ENCODE measurements around the gene C13orf46.

The C13orf46 gene

GRCh38 chr13:113905942-113906341 is 67.9 kb downstream of the C13orf46 start:
- DNase-seq (ENCODE audit: low read depth in 3 of 3), result no peak

- no peak for DNase-seq (ENCODE audit: low read depth in 3 of 3)
Observed at GRCh38 chr13:113905018-113905417, 68.9 kb downstream of the C13orf46 start.

- DNase-seq (ENCODE audit: low read depth in 3 of 3), result no peak
Observed at GRCh38 chr13:113904411-113904810, 69.5 kb downstream of the C13orf46 start.

DNA sequence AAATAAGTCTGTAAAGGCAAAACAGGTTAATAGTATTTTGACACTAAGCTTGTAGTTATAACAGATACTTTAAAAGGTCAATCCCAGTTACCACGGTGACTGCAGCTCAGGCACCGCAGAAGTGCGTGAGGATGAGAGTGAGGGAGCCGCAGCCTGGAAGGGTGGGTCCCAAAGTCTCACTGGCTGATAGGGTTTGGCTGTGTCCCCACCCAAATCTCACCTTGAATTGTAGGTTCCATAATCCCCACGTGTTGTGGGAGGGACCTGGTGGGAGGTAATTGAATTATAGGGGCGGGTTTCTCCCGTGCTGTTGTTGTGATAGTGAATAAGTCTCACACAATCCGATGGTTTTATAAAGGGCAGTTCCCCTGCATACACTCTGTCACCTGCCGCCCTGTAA is 70.0 kb downstream of the C13orf46 start:
- no peak for DNase-seq (ENCODE audit: low read depth in 3 of 3)

Measured in stimulated activated CD4-positive, alpha-beta T cell treated with anti-CD3 and anti-CD28 coated beads, TNF-alpha, amount 100 ng/mL, for 4 hours (primary cell).